Activated naive CD4-positive, alpha-beta T cell treated with anti-CD3 and anti-CD28 coated beads, Interleukin-2, amount 10 ng/mL, durations not matched to agents 7 days and 5 days (primary cell): ENCODE data around the gene RELCH.
A peak's percentile ranks its signal among the peaks of the same experiment; 100 is the strongest.

Experiments used
- CTCF ChIA-PET: fragments of 350-600 bp; sonication (Branson Sonifier 250); formaldehyde crosslinking; loops from one replicate; lab custom pipeline; 2021; ENCODE audit warnings: antibody characterized with exemption; lab: Charles Lee
- DNase-seq: peaks from one replicate; pipeline ENCODE4 v3.0.0-alpha.2; 2020
- H3K27ac Mint-ChIP-seq: one replicate; pipeline ENCODE4 v1.8.0; 2021; ENCODE audit warnings: mild to moderate bottlenecking, moderate library complexity, mixed read lengths
- H3K27me3 Mint-ChIP-seq: one replicate; pipeline ENCODE4 v1.8.0; 2021; ENCODE audit warnings: mild to moderate bottlenecking, mixed read lengths
- H3K36me3 Mint-ChIP-seq: one replicate; pipeline ENCODE4 v1.8.0; 2021; ENCODE audit warnings: mixed read lengths
- H3K4me1 Mint-ChIP-seq: one replicate; pipeline ENCODE4 v1.8.0; 2021; ENCODE audit warnings: mixed read lengths
- H3K4me3 Mint-ChIP-seq: one replicate; pipeline ENCODE4 v1.8.0; 2021; ENCODE audit warnings: mild to moderate bottlenecking, moderate library complexity, mixed read lengths
- H3K9me3 Mint-ChIP-seq: one replicate; pipeline ENCODE4 v1.8.0; 2021; ENCODE audit warnings: mixed read lengths

RELCH gene

GRCh38 chr18:62177271-62177670, 9.8 kb upstream of the RELCH start:
- H3K36me3 Mint-ChIP-seq = no peaks in the 10 kb centered on the region
- no peaks in the 10 kb centered on the region for H3K9me3 Mint-ChIP-seq
- H3K4me3 Mint-ChIP-seq = no peak overlapping the region
- H3K27ac Mint-ChIP-seq = no peak overlapping the region
- CTCF ChIA-PET = interaction anchor here (1.2 kb wide), 1 partner anchor 73 kb away, joined by 3 read pairs; no protein-coding TSS in a partner anchor
- no peak for DNase-seq
- H3K27me3 Mint-ChIP-seq = no peaks in the 10 kb centered on the region
- H3K4me1 Mint-ChIP-seq = no peaks in the 10 kb centered on the region

GRCh38 chr18:62179213-62179612, 7.8 kb upstream of the RELCH start:
- Mint-ChIP-seq H3K36me3 (no peaks in the 10 kb centered on the region), H3K9me3 (no peaks in the 10 kb centered on the region), H3K27ac (no peak overlapping the region), H3K27me3 (no peaks in the 10 kb centered on the region), H3K4me3 (no peak overlapping the region), H3K4me1 (peaks cover 3% of the 10 kb centered on the region)
- DNase-seq = no peak
- CTCF ChIA-PET = interaction anchor here (1.6 kb wide), 1 partner anchor 71 kb away, joined by 3 read pairs; no protein-coding TSS in a partner anchor

DNA sequence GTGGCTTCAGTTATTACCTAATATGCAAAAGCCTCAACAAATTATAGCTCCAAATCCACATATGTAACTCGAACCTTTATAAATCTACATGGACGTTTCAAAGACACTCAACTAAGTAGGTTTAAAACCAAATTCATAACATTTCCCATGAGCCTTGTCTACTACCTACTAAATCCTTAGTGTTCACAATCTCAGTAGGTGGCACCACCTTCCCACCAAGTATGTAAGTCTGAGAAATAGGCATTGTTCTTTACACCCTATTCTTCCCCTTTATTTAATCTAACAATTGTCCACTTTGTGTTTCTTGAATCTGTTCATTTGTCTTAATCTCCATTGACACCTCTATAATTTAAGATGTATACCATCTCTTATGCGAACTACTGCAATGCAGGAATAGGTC, 4.8 kb upstream of the RELCH start:
- H3K36me3 Mint-ChIP-seq = peaks cover 1% of the 10 kb centered on the region
- no peaks in the 10 kb centered on the region for H3K27me3 Mint-ChIP-seq
- CTCF ChIA-PET = interaction anchor here (0.8 to 8.3 kb wide), 4 partner anchors 8 to 402 kb away, joined by 3 to 84 read pairs (median 4); no protein-coding TSS in a partner anchor

DNA sequence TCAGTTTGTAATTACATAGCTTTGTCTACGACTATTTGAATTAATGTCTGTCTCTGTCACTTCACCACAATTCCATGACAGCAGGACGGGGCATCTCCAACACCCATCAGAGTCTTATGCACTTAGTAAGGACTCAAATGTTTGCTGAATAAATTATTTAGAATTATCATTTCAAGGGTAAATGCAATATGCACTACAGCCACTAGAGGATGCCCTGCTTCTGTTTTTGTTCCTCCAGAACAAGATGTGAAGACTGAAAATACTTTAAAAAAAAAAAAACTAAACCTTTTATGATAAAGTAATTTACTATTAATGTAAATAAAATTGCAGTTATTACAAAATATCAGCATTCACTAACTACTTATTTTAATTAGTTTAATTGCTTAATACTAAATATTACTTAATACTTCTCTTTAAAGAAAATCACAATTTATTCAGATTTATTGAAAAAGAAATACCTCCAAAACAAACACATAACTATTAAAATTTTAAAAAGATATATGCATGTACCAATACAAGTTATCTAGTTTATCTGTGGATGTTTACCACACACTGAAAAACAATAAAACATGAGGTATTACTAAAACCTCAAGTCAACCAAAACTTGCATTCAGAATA, 3.4 kb upstream of the RELCH start:
- Mint-ChIP-seq H3K9me3 (no peaks in the 10 kb centered on the region), H3K36me3 (peaks cover 9% of the 10 kb centered on the region), H3K4me1 (peaks cover 25% of the 10 kb centered on the region), H3K4me3 (no peak overlapping the region), H3K27me3 (no peaks in the 10 kb centered on the region), H3K27ac (no peak overlapping the region)
- CTCF ChIA-PET = interaction anchor here (0.9 to 8.3 kb wide), 4 partner anchors 9 to 238 kb away, joined by 3 to 84 read pairs (median 4); no protein-coding TSS in a partner anchor
- DNase-seq = peak; percentile 62

More for the DNA sequence above, 4.8 kb upstream of the RELCH start:
- Mint-ChIP-seq H3K27ac (no peak overlapping the region), H3K4me1 (peaks cover 19% of the 10 kb centered on the region), H3K9me3 (no peaks in the 10 kb centered on the region), H3K4me3 (no peak overlapping the region)
- DNase-seq = no peak

DNA sequence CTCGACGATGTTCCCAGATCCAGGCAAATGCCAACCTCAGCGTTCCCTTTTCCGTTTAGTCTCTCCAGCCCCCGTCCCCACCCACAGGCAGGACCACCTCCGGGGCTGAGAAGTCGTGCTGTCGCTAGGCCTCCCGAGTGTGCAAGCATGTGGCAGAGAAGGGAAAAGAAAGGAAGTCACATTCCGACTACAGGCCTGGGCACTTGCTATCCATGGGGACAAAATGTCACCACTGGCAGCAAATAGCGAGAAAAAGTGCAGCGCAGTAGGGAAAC, 619 bp upstream of the RELCH start:
- Mint-ChIP-seq H3K9me3 (no peaks in the 10 kb centered on the region), H3K36me3 (peaks cover 25% of the 10 kb centered on the region), H3K27me3 (no peaks in the 10 kb centered on the region), H3K4me1 (peaks cover 51% of the 10 kb centered on the region), H3K27ac (peak overlapping the region; percentile 96), H3K4me3 (peak overlapping the region; percentile 98)
- DNase-seq = no peak
- CTCF ChIA-PET = interaction anchor here (0.7 to 8.3 kb wide), 5 partner anchors 11 to 397 kb away, joined by 3 to 84 read pairs (median 5); no protein-coding TSS in a partner anchor

DNA sequence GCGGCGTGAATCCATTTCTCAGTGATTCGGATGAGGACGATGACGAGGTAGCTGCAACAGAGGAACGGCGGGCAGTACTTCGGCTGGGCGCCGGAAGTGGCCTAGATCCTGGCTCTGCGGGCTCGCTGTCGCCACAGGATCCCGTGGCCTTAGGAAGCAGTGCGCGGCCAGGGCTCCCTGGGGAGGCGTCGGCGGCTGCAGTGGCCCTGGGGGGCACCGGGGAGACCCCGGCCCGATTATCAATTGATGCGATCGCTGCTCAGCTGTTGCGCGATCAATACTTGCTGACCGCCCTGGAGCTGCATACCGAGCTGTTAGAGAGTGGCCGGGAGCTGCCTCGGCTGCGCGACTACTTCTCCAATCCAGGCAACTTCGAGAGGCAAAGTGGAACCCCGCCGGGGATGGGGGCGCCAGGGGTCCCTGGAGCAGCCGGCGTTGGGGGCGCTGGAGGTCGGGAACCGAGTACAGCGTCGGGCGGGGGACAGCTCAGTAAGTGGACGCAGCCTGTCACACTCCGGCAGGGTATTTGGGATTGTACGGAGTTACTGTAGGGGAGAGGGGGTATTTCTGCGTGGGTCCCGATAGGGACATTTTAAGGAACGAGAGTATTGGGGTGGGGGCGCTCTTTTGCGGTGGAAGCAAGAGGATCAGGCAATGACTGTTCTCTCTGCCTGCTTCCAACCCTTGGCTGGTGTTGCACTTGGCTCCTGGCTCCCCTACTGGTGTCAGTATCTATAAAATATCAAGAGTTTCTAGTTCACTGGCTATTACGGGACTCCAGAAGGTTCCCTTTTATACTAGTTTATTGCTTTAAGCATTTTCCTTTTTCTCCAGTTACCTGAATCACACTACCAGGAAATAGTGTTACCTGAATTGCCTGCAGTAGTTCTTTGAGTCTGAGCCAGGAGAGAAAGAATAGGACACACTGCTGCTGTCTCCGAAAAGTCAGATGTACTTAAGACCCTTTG, 772 bp downstream of the RELCH start:
- CTCF ChIA-PET = interaction anchor here (0.8 to 8.3 kb wide), 4 partner anchors 9 to 234 kb away, joined by 3 to 84 read pairs (median 6); no protein-coding TSS in a partner anchor
- Mint-ChIP-seq H3K27me3 (no peaks in the 10 kb centered on the region), H3K9me3 (peaks cover 8% of the 10 kb centered on the region), H3K4me3 (peak overlapping the region; percentile 98), H3K27ac (peak overlapping the region; percentile 96), H3K36me3 (peaks cover 39% of the 10 kb centered on the region), H3K4me1 (peaks cover 65% of the 10 kb centered on the region)
- DNase-seq = peak; percentile 49

DNA sequence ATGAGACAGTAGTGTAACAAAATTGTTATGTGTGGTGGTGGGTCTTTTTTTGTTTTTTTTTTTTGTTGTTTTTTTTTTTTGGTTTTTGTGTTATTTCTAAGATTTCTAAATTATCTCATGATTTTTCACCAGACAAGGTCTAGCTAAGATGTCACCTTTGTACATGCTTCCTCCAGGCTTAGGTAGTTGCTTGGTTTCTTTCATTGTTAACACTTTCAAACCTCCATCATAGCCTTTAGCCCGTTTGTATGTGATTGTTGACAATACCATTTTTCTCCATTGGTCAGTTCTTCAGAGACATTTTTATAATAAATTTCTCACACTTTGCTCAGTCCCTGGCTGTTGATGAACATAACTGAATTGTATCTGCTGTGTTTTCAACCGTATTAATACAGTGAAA, 2.2 kb downstream of the RELCH start:
- CTCF ChIA-PET = interaction anchor here (1.3 kb wide), 1 partner anchor 61 kb away, joined by 4 read pairs; no protein-coding TSS in a partner anchor
- DNase-seq = no peak
- H3K27ac Mint-ChIP-seq = no peak overlapping the region

DNA sequence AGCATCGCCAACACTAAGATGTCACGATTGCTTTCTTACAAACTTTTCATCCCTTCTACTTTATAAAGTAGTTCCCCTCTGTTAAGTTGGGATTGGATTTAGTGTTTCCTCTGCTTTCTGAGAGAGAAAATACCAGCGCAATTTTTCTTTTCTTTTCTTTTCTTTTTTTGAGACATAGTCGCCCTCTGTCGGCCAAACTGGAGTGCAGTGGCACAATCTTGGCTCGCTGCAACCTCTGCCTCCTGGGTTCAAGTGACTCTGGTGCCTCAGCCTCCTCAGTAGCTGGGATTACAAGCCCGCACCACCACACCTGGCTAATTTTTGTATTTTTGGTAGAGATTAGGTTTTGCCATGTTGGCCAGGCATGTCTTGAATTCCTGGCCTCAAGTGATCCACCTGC, 9.0 kb downstream of the RELCH start:
- peaks cover 8% of the 10 kb centered on the region for H3K9me3 Mint-ChIP-seq
- H3K4me3 Mint-ChIP-seq = no peak overlapping the region
- DNase-seq = no peak
- H3K4me1 Mint-ChIP-seq = peaks cover 38% of the 10 kb centered on the region
- H3K27ac Mint-ChIP-seq = no peak overlapping the region
- CTCF ChIA-PET = interaction anchor here (2.4 kb wide), 1 partner anchor 9 kb away, joined by 6 read pairs; the partner anchor contains the start of genes PIGN and RELCH
- peaks cover 26% of the 10 kb centered on the region for H3K36me3 Mint-ChIP-seq
- no peaks in the 10 kb centered on the region for H3K27me3 Mint-ChIP-seq

More for the DNA sequence above, 2.2 kb downstream of the RELCH start:
- Mint-ChIP-seq H3K4me3 (peak overlapping the region; percentile 98), H3K9me3 (peaks cover 8% of the 10 kb centered on the region), H3K36me3 (peaks cover 48% of the 10 kb centered on the region), H3K27me3 (no peaks in the 10 kb centered on the region), H3K4me1 (peaks cover 75% of the 10 kb centered on the region)

DNA sequence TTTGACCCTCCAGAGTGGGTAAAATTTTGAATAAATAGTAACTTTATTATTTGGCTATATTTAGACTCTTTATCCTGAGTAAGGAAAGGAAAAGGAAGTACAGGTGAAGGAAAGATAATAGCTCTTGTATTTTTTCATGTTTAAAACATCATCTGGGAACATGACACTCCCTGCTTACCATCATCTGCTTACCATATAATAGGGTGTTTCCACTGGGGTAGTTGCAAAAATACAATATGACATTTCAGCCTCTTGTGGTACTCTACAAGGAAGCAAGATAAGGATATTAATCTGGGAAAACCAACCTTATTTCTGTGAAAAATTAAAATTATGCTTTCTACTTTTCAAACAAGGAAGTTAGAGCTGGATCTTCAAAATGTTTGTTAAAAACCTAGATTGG, 9.9 kb downstream of the RELCH start:
- H3K4me1 Mint-ChIP-seq = peaks cover 29% of the 10 kb centered on the region
- H3K27ac Mint-ChIP-seq = no peak overlapping the region
- CTCF ChIA-PET = interaction anchor here (2.4 kb wide), 1 partner anchor 10 kb away, joined by 6 read pairs; the partner anchor contains the start of genes PIGN and RELCH
- DNase-seq = no peak
- H3K4me3 Mint-ChIP-seq = no peak overlapping the region
- peaks cover 17% of the 10 kb centered on the region for H3K36me3 Mint-ChIP-seq
- H3K27me3 Mint-ChIP-seq = no peaks in the 10 kb centered on the region
- H3K9me3 Mint-ChIP-seq = peaks cover 7% of the 10 kb centered on the region

GRCh38 chr18:62198259-62198658, 11.2 kb downstream of the RELCH start:
- DNase-seq = no peak
- H3K9me3 Mint-ChIP-seq = no peaks in the 10 kb centered on the region
- H3K27me3 Mint-ChIP-seq = no peaks in the 10 kb centered on the region
- no peak overlapping the region for H3K27ac Mint-ChIP-seq
- CTCF ChIA-PET = interaction anchor here (2.1 to 2.4 kb wide), 2 partner anchors 11 to 51 kb away, joined by 6 to 10 read pairs; partner anchors contain the start of genes PIGN and RELCH
- peaks cover 7% of the 10 kb centered on the region for H3K36me3 Mint-ChIP-seq
- H3K4me3 Mint-ChIP-seq = no peak overlapping the region
- H3K4me1 Mint-ChIP-seq = peaks cover 16% of the 10 kb centered on the region

DNA sequence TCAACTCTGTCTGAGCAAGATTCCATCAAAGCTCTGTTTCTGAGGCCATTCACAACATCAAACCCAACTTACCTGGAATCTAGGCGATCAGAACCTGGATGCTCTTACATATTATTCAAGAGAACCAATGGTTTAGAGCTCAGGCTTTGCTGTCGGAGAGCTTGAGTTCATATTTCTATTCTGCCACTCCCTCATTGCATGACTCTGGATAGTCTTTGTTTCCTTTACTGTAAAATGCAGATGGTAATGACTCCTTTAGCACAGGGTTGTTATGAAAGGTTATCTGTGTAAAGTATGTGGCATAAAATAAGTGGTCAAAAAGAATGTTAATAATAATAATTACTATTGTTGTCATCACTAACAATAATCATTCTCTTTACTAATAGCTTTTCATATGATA, 12.6 kb downstream of the RELCH start:
- H3K36me3 Mint-ChIP-seq = peaks cover 2% of the 10 kb centered on the region
- CTCF ChIA-PET = no interaction called here
- no peaks in the 10 kb centered on the region for H3K9me3 Mint-ChIP-seq
- H3K27me3 Mint-ChIP-seq = no peaks in the 10 kb centered on the region
- no peak for DNase-seq
- peaks cover 7% of the 10 kb centered on the region for H3K4me1 Mint-ChIP-seq
- no peak overlapping the region for H3K4me3 Mint-ChIP-seq
- H3K27ac Mint-ChIP-seq = no peak overlapping the region

- Mint-ChIP-seq H3K27ac (no peak overlapping the region), H3K9me3 (no peaks in the 10 kb centered on the region), H3K36me3 (peaks cover 2% of the 10 kb centered on the region), H3K27me3 (no peaks in the 10 kb centered on the region), H3K4me1 (peaks cover 7% of the 10 kb centered on the region), H3K4me3 (no peak overlapping the region)
- CTCF ChIA-PET = no interaction called here
- DNase-seq = no peak
Measured at GRCh38 chr18:62200121-62200914, 13.3 kb downstream of the RELCH start.

- no peak for DNase-seq
- no peaks in the 10 kb centered on the region for H3K27me3 Mint-ChIP-seq
- no peak overlapping the region for H3K4me3 Mint-ChIP-seq
- H3K9me3 Mint-ChIP-seq = no peaks in the 10 kb centered on the region
- peaks cover 7% of the 10 kb centered on the region for H3K4me1 Mint-ChIP-seq
- no peak overlapping the region for H3K27ac Mint-ChIP-seq
- CTCF ChIA-PET = no interaction called here
- peaks cover 2% of the 10 kb centered on the region for H3K36me3 Mint-ChIP-seq
Measured at GRCh38 chr18:62201870-62202269, 14.8 kb downstream of the RELCH start.
